Upper lobe of left lung (tissue), 6 donors: ENCODE data around the gene ATP10B. TPM values are rescaled to one million over a fixed set of nuclear protein-coding genes. Genes with fewer than 3 reads are reported as not detected.

Experiments used
- ATAC-seq, 2 donors: fragments of 200-7000 bp; cut with Tn5 transposase; one replicate each; pipeline ENCODE4 v1.9.1; 2022; ENCODE audit warnings: mild to moderate bottlenecking in 2 of 2, moderate library complexity in 2 of 2; ENCODE audit not compliant: low FRiP score in 2 of 2
- DNase-seq, 2 donors: peaks; one replicate each; pipeline ENCODE4 v3.0.0-alpha.2; 2019 to 2020
- H3K27ac ChIP-seq, 4 donors: fragments of 200-600 bp; sonication (generic); one replicate each; pipeline ENCODE4 v1.5.1; 2016 to 2019
- H3K27me3 ChIP-seq, 4 donors: fragments of 200-600 bp; sonication (generic); one replicate each; pipeline ENCODE4 v1.5.1; 2017 to 2019
- H3K36me3 ChIP-seq, 4 donors: fragments of 200-600 bp; sonication (generic); one replicate each; pipeline ENCODE4 v1.5.1; 2016 to 2019
- H3K4me1 ChIP-seq, 4 donors: fragments of 200-600 bp; sonication (generic); one replicate each; pipeline ENCODE4 v1.5.1; 2018 to 2019
- H3K4me3 ChIP-seq, 4 donors: fragments of 200-600 bp; sonication (generic); one replicate each; pipeline ENCODE4 v1.5.1; 2017 to 2019; ENCODE audit warnings: mild to moderate bottlenecking in 2 of 4, moderate library complexity in 1 of 4
- H3K9me3 ChIP-seq, 4 donors: fragments of 200-600 bp; sonication (generic); one replicate each; pipeline ENCODE4 v1.5.1; 2018 to 2019
- CTCF ChIP-seq, 6 experiments: fragments of 450-650 bp in 4 of 6; fragments of 200-600 bp in 2 of 6; sonication (generic) in 2 of 6; IDR thresholded peaks; one replicate each; pipeline ENCODE4 v1.5.1; 2016 to 2019; ENCODE audit warnings: antibody characterized with exemption in 6 of 6
- EP300 ChIP-seq, 4 donors: sonication (generic); formaldehyde crosslinking; IDR thresholded peaks; one replicate each; pipeline ENCODE4 v1.5.1; 2017; ENCODE audit warnings: antibody characterized with exemption in 4 of 4, control low read depth in 2 of 4
- POLR2A ChIP-seq, 4 donors: fragments of 450-650 bp; IDR thresholded peaks; one replicate each; pipeline ENCODE4 v1.5.1; 2016 to 2017; ENCODE audit warnings: antibody characterized with exemption in 4 of 4, mild to moderate bottlenecking in 2 of 4
- POLR2AphosphoS5 ChIP-seq, 2 donors: sonication (generic); formaldehyde crosslinking; IDR thresholded peaks; one replicate each; pipeline ENCODE4 v1.5.1; 2017; ENCODE audit warnings: antibody characterized with exemption in 2 of 2
- WGBS, 2 donors: methylation state at CpG; one replicate each; pipeline ENCODE4 v1.1.5; 2017 to 2018; 5-methylcytosine and 5-hydroxymethylcytosine counted together
- total RNA-seq, 6 donors: library from RNA; depleted of rRNA in 4 of 6; stranded (reverse); fragments of >200 nt in 4 of 6; gene quantifications; one replicate each; pipeline versions ENCODE4 v1.1.0 to v1.2.1, GENCODE V29; 2016 to 2021
- donor health status: DM: no; HTN: no; CAD: no; lungs with moderate emphysema.
- donor health status: DM: no; HTN: yes; CAD: no; lungs with severe emphysema.

The ATP10B gene
- total RNA-seq, 6 donors from 2014 or later = under 0.01 to 0.30 (median 0.09) TPM; not detected in 1

DNA sequence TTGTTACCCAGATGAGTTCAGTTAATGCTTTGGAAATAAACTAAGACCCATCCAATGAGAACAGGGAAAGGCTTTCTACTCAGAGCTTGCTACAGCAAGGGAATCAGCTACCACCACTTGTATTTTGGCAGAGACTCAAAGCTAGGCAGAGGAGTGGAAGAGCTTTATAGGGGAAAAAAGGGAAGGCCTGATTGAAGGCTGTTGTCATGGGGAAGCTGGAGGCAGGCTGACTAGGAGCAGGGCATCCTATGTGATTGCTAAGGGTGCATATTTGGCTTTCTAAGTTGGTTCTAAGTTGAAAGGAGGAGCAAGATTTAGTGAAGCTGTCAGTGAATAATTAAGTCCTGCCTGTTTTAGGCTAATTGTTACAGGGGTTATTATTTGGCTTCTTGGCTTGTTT, 314.9 kb downstream of the ATP10B start:
- H3K9me3 ChIP-seq = no peaks in the 10 kb centered on the region
- no peaks in the 10 kb centered on the region for H3K27me3 ChIP-seq
- H3K36me3 ChIP-seq = no peaks in the 10 kb centered on the region
- no peak overlapping the region for H3K27ac ChIP-seq
- no peaks in the 10 kb centered on the region for H3K4me1 ChIP-seq
- ATAC-seq (no peak), DNase-seq (no peak)
- TF ChIP-seq CTCF (IDR thresholded peaks at IDR 0.05) (no peak), POLR2AphosphoS5 (IDR thresholded peaks at IDR 0.05) (no peak), POLR2A (IDR thresholded peaks at IDR 0.05) (no peak), EP300 (IDR thresholded peaks at IDR 0.05) (no peak)
- no peak overlapping the region for H3K4me3 ChIP-seq

DNA sequence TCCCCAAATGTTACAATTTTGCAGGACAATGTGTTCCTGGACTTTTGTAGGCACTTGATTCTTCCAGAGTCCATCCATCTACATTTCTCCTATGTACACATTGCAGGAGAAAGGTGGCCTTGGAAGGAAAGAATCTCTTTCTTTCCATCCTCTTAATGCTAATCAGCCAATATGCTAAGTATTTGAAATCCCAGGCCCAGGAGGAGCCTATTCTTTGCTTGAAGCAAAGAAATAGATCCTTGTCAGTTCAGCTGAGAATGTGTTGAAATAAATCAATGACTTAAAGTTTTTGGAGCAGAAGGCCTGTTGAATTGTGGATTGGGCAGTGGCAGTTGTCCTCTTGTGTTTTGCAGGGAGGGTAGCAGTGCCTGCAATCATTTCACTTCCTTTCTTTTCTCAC, 317.1 kb downstream of the ATP10B start:
- H3K4me3 ChIP-seq = no peak overlapping the region
- no peaks in the 10 kb centered on the region for H3K27me3 ChIP-seq
- H3K36me3 ChIP-seq = no peaks in the 10 kb centered on the region
- no peaks in the 10 kb centered on the region for H3K9me3 ChIP-seq
- H3K27ac ChIP-seq = no peak overlapping the region
- TF ChIP-seq EP300 (IDR thresholded peaks at IDR 0.05) (no peak), POLR2AphosphoS5 (IDR thresholded peaks at IDR 0.05) (no peak), CTCF (IDR thresholded peaks at IDR 0.05) (no peak), POLR2A (IDR thresholded peaks at IDR 0.05) (no peak)
- DNase-seq (no peak), ATAC-seq (no peak)
- H3K4me1 ChIP-seq = no peaks in the 10 kb centered on the region

DNA sequence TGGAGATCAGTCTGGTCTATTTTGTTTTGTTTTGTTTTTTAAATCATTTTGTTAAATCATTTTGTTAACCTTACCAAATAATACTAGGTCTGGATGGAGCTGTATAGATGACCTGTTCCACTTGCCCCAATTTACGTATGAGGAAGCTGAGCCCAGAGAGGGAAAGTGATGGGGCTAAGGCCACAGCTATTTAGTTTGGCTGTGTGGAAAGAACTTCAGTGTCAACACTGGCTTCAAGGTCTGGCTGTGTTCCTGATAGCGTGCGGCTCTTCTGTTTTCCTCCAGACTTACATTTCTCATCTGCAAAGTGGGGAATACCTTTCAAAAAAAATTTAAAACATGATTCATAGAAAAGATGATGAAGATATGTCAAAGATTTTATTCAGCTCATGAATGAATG, 317.9 kb downstream of the ATP10B start:
- Histone ChIP-seq H3K4me3 (no peak overlapping the region), H3K27me3 (no peaks in the 10 kb centered on the region), H3K4me1 (no peaks in the 10 kb centered on the region), H3K36me3 (no peaks in the 10 kb centered on the region), H3K27ac (no peak overlapping the region), H3K9me3 (no peaks in the 10 kb centered on the region)
- DNase-seq (no peak), ATAC-seq (no peak)
- WGBS, 2 donors = 85 to 87% methylated on average over 3 of the region's 3 CpGs
- TF ChIP-seq POLR2A (IDR thresholded peaks at IDR 0.05) = no peak

DNA sequence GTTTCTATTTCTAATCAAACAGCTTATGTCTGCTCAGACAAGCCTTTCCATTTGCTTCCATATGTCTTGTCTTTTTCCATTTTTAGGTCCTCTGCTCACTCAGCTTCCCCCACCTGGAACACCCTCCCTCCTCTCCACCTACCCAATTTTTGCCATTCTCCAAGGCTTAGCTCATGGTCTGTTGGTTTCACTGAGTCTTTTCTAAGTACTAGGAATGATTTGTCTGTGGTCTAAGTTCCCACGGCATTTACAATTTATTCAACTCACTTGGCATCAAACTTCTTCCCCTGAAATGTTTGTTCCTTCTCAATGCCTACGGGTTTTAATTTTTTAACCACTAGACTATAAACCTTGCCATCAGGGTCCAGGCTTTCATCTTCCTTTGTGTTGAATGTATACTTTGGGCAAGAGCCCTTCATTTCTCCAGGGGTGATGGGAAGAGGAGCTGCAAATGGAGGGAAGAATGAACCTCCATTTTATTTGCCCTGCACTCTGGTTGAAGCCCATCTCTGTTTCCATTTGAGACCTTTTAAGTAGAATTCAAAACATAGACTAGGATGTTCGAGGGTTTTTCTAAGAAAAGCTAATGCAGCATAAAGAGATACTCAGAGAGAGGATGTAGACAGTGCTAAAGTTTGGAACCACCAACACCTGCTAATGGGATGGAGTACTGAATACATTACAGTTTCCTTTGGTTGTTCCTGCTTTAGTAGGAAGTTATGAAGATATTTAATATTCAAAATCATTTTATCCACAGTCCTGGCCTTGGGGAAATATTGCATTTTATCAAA, 326.3 kb downstream of the ATP10B start:
- ATAC-seq = no peak

DNA sequence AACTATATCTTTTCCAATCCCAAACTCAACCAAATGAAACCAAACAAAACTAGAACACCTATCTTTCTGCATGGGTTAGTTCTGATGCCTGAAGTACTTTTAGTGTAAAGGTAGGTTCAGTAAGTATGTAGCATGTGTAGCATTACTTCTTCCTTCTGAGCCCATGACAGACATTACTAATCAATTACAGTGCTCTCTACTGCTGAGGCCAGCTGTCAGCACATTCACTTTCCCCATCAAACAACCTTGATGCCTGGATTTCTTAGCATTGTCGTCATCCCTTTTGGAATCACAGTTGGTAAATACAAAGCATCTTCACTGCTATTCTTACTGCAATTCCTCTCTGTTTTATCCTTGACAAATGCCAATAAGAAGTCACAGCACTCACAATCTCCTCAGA, 327.2 kb downstream of the ATP10B start:
- H3K27me3 ChIP-seq = no peaks in the 10 kb centered on the region
- no peak for DNase-seq
- H3K4me1 ChIP-seq = no peaks in the 10 kb centered on the region
- no peak for ATAC-seq
- H3K36me3 ChIP-seq = no peaks in the 10 kb centered on the region
- TF ChIP-seq EP300 (IDR thresholded peaks at IDR 0.05) (no peak), CTCF (IDR thresholded peaks at IDR 0.05) (no peak), POLR2A (IDR thresholded peaks at IDR 0.05) (no peak), POLR2AphosphoS5 (IDR thresholded peaks at IDR 0.05) (no peak)
- no peaks in the 10 kb centered on the region for H3K9me3 ChIP-seq
- no peak overlapping the region for H3K4me3 ChIP-seq
- WGBS, 2 donors = 80 to 81% methylated on average over 1 of the region's 1 CpG
- no peak overlapping the region for H3K27ac ChIP-seq

More for the DNA sequence above, 326.3 kb downstream of the ATP10B start:
- no peak for DNase-seq
- H3K36me3 ChIP-seq = no peaks in the 10 kb centered on the region
- no peak overlapping the region for H3K27ac ChIP-seq
- H3K4me3 ChIP-seq = no peak overlapping the region
- TF ChIP-seq EP300 (IDR thresholded peaks at IDR 0.05) = no peak
- no peak for TF ChIP-seq POLR2AphosphoS5 (IDR thresholded peaks at IDR 0.05)
- TF ChIP-seq POLR2A (IDR thresholded peaks at IDR 0.05) = no peak
- TF ChIP-seq CTCF (IDR thresholded peaks at IDR 0.05) = no peak
- H3K9me3 ChIP-seq = no peaks in the 10 kb centered on the region
- no peaks in the 10 kb centered on the region for H3K4me1 ChIP-seq
- H3K27me3 ChIP-seq = no peaks in the 10 kb centered on the region
- WGBS, 2 donors = 86 to 87% methylated on average over 3 of the region's 3 CpGs
